Left ventricle myocardium superior (tissue), 1 donor: ENCODE measurements around the gene DNAH8. TPM values are rescaled to one million over a fixed set of nuclear protein-coding genes. Genes with fewer than 3 reads are reported as not detected.

Experiments used
- ATAC-seq: fragments of 200-7000 bp; cut with Tn5 transposase; one replicate; pipeline ENCODE4 v1.9.1; 2020; ENCODE audit warnings: mild to moderate bottlenecking, moderate library complexity
- DNase-seq: peaks from one replicate; pipeline ENCODE4 v3.0.0-alpha.2; 2020
- intact Hi-C: fragments of 100-400 bp; cut with micrococcal nuclease; formaldehyde crosslinking; loops from one replicate; pipeline ENCODE4 v1.11.0; 2022
- total RNA-seq: library from RNA; stranded (reverse); fragmentation: NEBNext Ultra II Directional; extraction: Animal tissue kit (Norgen Biotek cat#: 25700); gene quantifications from one replicate; pipeline ENCODE4 v1.2.1, GENCODE V29; 2021
- donor health status: DM: no; HTN: yes; CAD: no; lungs with severe emphysema.

Gene DNAH8
- total RNA-seq, 1 donor from 2014 or later = not detected

GRCh38 chr6:38929560-38929959 is 214.4 kb downstream of the DNAH8 start:
- DNase-seq = no peak
- no peak for ATAC-seq
- intact Hi-C loops = no loop called here

GRCh38 chr6:38933426-38933825 is 218.3 kb downstream of the DNAH8 start:
- ATAC-seq = no peak
- intact Hi-C loops = no loop called here
- no peak for DNase-seq

DNA sequence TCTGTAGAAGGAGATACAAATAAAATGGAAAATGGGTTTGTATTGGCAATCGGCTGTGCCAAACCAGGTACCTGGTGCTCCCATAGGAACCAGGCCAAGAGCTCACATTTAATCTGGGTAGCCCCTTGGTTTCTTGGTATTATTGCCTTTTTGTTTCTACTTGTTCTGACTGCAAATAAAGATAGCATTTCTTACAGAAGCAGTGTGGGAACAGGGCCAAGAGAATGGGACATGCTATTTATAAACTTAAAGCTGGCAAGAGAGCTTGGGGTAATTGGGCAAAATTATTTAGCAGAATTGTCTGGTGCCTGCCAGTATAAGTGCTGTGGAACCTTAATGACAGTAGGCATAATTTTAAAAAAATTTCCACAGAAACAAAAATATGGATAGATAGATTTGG is 219.9 kb downstream of the DNAH8 start:
- intact Hi-C loops = no loop called here
- DNase-seq (no peak), ATAC-seq (no peak)

GRCh38 chr6:38937839-38938613 is 222.9 kb downstream of the DNAH8 start:
- DNase-seq (no peak), ATAC-seq (no peak)
- intact Hi-C loops = no loop called here

DNA sequence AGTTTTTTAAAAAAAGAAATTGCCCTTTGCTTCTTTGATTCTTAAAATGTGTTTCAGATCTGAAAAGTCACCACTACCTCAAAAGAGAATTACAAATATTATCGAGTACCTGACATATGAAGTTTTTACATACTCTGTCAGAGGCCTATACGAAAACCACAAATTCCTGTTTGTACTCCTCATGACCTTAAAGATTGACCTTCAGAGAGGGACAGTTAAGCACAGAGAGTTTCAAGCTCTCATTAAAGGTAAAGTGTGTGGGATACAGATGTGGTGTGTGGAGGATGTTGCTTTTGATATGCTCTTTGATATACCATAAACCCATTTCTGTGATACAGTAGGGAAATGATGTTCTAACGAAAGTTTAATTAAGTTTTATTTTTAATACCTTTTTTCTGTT is 223.6 kb downstream of the DNAH8 start:
- DNase-seq = no peak
- ATAC-seq = no peak
- intact Hi-C loops = no loop called here

- no peak for ATAC-seq
- DNase-seq = no peak
- intact Hi-C loops = no loop called here
These were observed 227.3 kb downstream of the DNAH8 start for GRCh38 chr6:38942442-38942841.

DNA sequence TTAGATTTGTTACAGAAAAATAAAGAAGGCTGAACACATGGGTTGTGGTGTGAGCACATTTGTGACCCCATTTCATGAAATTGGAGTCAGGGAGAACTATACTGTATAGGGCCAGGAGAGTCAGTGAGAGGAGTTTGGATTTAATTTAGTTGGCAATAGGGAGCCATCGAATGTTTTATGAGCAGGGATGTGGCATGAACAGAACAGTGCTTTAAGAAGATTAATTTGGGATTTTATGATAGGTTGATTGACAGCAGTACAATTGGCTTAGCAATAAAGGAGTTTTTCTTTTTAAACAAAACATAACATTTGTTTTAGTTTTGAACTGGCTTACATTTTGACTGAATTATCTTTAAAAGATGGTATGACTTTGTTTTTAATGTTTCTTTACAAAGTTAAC is 227.9 kb downstream of the DNAH8 start:
- no peak for ATAC-seq
- intact Hi-C loops = no loop called here
- no peak for DNase-seq

- DNase-seq (no peak), ATAC-seq (no peak)
- intact Hi-C loops = no loop called here
These were observed 228.9 kb downstream of the DNAH8 start for GRCh38 chr6:38943964-38944363.

DNA sequence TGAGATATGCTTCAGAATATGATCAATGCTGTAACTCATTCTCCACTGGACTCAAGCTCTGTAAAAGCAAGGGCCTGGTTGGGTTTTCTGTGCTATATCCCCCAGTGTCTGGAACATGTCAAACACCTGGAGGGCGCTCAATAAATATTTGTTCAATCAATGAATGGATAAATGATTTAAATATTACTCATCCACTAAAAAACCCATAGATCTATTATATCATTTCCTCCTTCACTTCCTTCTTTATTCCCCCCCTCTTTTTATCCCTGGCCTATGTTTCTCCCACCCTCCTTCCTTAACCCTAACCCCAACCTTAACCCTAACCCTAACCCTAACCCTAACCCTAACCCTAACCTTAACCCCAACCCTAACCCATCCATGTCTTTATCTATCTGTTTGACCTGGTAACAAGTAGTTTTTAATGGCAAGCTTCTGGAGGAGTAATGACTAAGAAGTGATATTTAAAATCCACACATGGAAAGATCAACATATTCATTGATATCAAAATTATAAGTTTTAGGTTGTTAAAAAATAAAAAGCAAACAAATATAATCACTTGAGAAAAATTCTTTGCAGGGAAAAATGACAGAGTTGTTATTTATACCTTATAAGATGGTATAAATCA is 229.7 kb downstream of the DNAH8 start:
- ATAC-seq (no peak), DNase-seq (no peak)
- intact Hi-C loops = no loop called here

DNA sequence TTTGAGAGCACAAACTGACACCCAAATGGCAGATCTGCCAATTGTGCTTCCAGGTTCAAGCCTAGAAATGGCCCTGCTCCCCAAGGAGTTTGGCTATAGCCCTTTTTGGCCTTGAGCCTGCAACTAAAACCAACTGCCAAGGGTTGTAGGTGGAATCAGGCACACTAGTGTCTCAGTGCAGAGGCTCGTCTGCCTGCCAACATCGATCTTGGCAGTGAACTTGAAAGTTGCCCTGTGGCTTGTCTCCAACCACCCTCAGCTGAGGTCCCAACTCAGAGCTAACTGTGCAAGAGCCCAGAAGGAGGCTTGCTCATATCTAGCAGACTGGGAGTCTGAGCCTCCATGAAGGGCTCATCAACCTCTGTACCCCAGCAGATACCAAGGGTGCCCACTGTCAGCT is 240.8 kb downstream of the DNAH8 start:
- peak; percentile 85 for ATAC-seq
- DNase-seq = peak; percentile 32
- intact Hi-C loops = no loop called here

- no peak for ATAC-seq
- intact Hi-C loops = no loop called here
- DNase-seq = no peak
These were observed 242.3 kb downstream of the DNAH8 start for GRCh38 chr6:38957426-38957825.

- ATAC-seq = no peak
- intact Hi-C loops = no loop called here
These were observed 244.0 kb downstream of the DNAH8 start for GRCh38 chr6:38959138-38959537.

GRCh38 chr6:38968702-38969149 is 253.6 kb downstream of the DNAH8 start:
- ATAC-seq (no peak), DNase-seq (no peak)
- intact Hi-C loops = no loop called here

More at GRCh38 chr6:38959138-38959537, 244.0 kb downstream of the DNAH8 start:
- no peak for DNase-seq

DNA sequence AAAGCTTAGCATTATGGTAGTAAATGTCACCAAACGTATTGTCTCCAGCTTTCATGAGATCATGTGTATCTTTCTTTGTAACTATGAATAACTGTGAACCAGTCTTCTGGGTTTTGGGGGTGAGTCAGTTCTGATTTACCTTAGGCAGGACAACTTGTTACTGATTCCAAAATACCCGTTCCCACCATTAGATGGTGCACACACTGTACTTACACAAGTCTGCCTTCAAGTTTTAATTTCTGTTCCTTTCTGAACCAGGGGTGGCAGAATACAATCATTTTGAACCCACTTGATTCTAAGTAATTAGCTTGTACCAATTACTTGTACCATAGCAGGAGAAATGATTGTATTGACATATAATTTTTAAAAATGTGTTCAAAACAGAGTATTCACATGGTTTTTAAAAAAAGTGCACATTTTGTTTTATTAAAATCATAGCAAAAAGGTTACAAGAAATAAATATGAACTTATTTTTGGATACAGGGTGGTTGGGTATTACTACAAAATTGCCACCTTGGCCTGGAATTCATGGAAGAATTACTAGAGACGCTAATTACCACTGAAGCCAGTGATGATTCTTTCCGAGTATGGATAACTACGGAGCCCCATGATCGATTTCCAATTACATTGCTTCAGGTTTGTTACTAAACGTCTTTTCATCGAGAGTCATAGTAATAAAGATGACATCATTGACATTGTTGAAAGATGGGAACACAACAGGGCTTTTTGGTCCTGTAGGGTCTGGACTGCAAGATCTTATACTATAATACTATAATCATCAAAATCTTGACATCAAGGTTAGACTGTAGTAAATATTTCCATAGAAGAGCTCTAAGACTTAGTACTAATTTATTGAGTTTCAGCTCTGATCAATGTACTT is 258.3 kb downstream of the DNAH8 start:
- intact Hi-C loops = loop anchor here (10.0 kb wide), 1 partner anchor 331 kb away; no protein-coding TSS in a partner anchor
- ATAC-seq (peak; percentile 72), DNase-seq (no peak)

DNA sequence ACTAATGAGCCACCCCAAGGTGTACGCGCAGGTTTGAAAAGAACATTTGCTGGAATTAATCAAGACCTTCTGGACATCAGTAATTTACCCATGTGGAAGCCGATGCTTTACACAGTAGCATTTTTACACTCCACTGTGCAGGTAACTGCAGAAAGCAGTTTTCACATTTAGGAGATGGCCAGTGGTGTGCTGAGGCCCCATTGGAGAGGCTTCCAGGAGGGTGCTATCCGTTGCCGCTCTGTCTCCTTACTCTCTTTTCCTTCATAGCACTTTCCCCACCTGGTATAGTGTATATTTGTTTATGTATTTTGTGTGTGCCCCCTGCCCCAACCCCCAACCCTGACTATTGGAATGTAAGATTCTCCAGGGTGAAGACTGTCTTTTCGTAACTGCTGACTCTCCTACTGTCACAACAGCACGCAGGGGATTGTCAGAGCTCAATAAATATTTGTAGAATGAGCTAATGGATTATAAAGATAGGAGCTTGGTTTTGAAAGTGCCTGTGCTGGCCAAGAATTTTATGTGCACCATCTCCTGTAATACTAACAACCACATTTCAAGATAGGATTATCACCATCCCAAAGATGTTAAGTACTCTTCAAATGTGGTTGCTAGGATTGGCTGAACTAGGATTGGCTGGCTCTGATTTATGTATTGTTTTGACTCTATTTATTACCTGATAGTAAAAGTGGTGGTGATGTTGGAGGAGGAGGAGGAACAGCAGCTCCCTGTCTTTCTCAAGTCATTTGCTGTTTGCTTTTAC is 259.5 kb downstream of the DNAH8 start:
- intact Hi-C loops = loop anchor here (10.0 kb wide), 1 partner anchor 330 kb away; no protein-coding TSS in a partner anchor
- ATAC-seq (peak; percentile 88), DNase-seq (no peak)

- intact Hi-C loops = loop anchor here (10.0 kb wide), 1 partner anchor 329 kb away; no protein-coding TSS in a partner anchor
- DNase-seq = no peak
- no peak for ATAC-seq
These were observed 260.5 kb downstream of the DNAH8 start for GRCh38 chr6:38975621-38976049.

GRCh38 chr6:38976051-38976450 is 260.9 kb downstream of the DNAH8 start:
- ATAC-seq (no peak), DNase-seq (no peak)
- intact Hi-C loops = loop anchor here (10.0 kb wide), 1 partner anchor 329 kb away; no protein-coding TSS in a partner anchor

DNA sequence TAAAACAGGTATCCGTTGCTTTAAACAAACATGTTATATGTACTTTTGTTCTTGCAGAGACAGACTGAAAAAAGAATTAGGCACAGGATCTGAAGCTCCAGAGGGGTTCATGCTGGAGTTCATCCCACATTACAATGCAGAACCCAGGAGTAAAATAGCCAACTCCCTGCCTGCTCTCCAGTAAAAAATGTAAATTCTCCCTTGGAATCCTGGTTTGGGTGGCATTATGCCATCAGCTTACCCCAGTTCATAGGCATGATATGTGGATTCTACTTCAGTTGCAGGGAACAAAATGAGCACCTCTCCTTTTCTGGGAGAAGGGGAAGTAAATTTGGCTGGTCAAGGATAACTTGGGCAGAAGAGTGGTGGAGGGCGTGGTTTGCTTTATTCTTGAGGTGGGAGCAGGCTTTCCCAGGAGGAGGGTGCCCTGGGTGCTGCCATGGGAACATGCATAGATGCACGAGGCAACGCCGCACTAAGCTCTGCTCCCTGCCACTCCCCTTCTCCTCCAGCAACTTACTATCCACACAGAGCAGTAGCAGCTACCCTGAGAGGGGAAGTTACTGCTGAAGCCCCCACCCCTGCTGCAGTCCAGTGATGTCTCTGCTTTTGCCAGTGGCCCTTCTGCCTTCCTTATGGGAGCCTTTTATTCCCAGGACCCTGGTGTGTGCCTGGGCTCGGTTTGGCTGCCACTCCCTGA is 261.8 kb downstream of the DNAH8 start:
- intact Hi-C loops = loop anchor here (10.0 kb wide), 1 partner anchor 328 kb away; no protein-coding TSS in a partner anchor
- ATAC-seq (no peak), DNase-seq (no peak)
